VCaP (cell line): ENCODE measurements around the gene CDC6.

Experiments used
- H3K27ac ChIP-seq: fragments of 450-650 bp; 2 replicates; pipeline ENCODE4 v1.5.1; 2017
- TF ChIP-seq, protein P1 (sequence below): fragments of 450-650 bp; conservative IDR thresholded peaks from 2 replicates; pipeline ENCODE4 v1.5.1; 2017; ENCODE audit warnings: mild to moderate bottlenecking, moderate library complexity

CDC6 gene

DNA sequence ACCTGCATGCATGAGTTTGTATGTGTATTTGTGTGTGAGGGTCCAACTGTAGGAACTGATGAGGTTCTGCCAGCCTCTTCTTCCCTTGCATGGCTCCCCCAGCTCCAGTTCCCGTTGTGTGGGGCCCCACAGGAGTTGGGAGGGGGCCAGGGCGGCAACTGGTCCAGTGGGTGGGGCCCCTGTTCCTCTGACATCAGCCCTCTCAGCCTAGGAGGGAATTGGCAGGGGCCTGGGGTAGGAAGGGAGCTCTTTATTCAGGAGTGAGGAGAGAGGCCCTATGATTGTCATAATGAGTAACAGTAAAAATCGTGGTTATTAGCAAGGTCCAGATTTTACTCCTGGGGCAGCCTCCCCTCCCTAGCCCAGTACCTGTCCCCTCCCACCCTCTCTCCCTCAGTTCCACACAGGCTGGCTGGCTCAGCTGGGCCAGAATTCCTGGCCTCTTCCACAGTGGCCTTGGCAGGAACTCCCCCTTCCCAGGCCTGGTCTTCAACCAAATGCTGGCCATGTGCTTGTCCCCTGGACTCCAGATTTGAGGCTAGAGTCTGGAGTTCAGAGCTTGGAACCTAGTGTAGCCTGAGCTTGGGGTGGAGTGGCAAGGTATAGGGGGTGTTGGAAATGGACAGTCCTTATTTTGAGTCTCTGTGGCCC lies 40.2 kb downstream of the CDC6 start:
- TF ChIP-seq, protein P1, sequence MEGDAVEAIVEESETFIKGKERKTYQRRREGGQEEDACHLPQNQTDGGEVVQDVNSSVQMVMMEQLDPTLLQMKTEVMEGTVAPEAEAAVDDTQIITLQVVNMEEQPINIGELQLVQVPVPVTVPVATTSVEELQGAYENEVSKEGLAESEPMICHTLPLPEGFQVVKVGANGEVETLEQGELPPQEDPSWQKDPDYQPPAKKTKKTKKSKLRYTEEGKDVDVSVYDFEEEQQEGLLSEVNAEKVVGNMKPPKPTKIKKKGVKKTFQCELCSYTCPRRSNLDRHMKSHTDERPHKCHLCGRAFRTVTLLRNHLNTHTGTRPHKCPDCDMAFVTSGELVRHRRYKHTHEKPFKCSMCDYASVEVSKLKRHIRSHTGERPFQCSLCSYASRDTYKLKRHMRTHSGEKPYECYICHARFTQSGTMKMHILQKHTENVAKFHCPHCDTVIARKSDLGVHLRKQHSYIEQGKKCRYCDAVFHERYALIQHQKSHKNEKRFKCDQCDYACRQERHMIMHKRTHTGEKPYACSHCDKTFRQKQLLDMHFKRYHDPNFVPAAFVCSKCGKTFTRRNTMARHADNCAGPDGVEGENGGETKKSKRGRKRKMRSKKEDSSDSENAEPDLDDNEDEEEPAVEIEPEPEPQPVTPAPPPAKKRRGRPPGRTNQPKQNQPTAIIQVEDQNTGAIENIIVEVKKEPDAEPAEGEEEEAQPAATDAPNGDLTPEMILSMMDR: no peak
- H3K27ac ChIP-seq: no peak overlapping the region

DNA sequence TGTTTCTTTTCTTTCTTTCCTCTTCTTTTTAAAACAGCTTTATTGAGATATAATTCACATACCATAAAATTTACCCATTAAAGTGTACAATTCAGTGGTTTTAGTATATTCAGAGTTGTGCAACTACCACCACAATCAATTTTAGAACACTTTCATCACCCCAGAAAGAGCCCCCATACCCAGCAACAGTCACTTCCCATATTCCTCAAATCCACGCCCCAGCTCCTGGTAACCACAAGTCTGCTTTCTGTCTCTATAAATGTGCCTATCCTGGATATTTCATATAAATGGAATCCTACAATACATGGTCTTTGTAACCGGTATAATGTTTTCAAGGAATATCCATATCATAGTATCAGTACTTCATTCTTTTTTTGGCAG lies 40.7 kb downstream of the CDC6 start:
- TF ChIP-seq, protein P1: no peak
- no peak overlapping the region for H3K27ac ChIP-seq

DNA sequence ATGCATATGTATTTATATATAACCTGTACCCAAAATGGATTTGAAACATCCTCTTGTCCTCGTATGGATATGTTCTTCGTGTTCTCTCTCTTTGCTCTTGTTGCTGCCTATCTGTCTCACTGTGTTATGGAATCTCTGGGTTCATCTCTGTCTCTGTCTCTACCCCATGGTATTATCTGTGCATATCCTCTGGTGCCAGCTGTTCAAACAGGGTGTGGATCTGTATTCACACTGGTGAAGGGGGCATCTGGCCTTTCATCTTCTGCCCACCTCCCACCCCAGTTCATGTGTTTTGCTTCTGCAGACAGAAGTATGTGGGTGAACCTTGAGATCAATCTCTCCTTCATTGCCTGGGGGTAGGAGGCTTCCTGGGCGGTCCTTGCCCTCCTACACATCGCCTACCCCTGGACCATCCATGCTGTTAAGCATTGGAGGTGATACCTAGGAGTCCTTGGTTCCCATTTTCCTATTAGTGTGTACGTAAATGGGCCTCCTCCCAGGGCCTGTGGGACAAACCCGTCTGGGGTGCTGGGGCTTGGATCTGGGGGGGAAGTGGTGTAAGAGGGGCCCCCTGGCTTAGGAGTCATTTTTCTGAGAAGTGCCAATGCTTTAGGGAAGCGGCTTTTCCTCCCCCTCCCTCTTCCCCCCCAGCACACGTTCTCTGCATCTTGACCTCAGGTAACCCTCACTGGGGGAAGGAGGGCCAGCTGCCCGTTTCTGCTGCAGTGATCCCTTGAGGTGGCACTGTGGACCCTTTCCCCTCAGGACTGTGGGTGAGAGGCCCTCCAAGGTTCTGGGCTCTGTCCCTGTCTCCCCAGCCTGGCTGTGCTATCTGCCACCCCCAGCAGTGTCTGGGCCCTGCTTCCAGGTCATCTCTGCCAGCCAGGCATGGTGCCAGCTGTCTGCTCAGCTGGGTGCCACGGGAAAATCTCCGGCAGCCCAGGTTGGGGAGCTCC lies 42.4 kb downstream of the CDC6 start:
- peak overlapping the region; percentile 61 for H3K27ac ChIP-seq
- TF ChIP-seq, protein P1: no peak

DNA sequence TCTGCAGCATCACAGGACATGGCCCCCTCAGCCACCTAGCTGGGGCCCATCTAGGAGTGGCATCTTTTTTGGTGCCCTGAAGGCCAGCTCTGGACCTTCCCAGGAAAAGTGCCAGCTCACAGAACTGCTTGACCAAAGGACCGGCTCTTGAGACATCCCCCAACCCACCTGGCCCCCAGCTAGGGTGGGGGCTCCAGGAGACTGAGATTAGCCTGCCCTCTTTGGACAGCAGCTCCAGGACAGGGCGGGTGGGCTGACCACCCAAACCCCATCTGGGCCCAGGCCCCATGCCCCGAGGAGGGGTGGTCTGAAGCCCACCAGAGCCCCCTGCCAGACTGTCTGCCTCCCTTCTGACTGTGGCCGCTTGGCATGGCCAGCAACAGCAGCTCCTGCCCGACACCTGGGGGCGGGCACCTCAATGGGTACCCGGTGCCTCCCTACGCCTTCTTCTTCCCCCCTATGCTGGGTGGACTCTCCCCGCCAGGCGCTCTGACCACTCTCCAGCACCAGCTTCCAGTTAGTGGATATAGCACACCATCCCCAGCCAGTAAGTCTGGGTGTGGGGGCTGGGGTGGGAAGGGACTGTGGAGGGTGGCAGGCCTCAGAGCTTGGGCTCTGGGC lies 43.3 kb downstream of the CDC6 start:
- TF ChIP-seq, protein P1: no peak
- peak overlapping the region; percentile 61 for H3K27ac ChIP-seq

DNA sequence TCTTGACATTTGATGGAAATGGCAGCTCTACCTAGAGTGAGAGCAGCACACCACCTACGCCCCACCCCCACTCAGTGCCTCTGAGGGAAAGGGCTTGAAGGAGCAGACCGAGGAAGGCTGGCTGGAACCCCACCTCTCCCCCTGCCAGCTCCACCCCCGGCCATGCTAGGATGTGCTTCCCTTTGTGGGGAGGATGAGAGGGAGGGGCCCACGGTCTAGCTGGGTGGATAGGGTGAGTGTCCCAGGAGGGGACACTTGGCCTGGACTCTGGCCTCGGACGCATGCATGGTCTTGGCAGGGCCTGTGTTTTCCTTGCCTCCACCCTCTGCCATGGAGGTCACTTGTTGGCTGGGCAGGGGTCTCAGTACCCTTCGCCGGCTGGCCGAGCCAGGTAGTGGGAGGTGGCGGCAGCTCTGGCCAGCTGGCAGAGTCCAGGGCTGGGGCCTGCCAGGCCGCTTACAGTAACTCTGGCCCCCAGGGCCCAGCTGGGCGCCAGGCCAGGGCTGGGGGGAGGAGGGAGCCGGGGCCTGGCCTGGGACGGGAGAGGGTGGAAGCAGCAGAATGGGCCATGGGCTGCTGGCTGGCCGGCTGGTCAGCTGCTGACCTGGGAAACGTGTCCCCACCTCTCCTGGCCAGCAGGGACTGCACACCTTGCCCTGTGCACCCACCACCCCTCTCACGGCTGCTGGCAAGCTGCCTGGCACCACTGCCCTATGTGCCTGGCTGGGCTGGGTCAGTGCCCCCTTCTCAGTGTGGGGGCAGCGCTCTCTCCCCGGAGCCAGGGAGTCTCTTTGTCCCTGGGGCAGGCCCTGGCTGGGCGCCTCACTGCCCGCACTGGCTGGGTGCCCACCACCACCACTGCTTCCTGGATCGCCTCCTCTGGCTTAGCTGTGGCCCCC lies 44.3 kb downstream of the CDC6 start:
- peak overlapping the region; percentile 61 for H3K27ac ChIP-seq
- TF ChIP-seq, protein P1: no peak

DNA sequence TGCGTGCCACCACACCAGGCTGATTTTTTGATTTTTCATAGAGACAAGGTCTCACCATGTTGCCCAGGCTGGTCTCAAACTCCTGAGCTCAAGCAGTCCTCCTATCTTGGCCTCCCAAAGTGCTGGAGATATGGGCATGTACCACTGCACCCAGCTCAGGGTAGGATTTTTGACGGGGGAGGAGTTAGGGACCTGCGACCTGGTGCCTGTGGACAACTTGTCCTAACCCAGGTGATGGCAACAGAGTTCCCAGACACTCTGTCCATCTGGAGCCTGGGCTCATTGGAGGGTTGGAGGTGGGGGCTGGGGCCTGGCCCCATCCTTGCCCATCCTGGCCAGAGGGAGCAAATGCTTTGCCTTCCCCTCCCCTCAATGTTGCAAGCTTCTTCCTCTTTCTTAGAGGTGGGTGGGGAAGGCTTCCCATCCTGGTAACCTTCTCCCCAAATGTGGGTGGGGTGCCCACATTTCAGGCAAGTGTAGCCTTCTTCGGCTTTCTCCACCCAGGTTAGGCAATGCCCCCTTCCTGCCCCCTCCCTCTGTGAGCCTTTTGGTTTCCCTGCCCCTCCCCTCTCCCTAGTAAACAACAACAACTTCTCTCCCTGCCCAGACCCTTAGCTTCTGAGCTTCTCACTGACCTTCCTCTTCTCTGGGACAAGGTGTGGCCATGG lies 46.2 kb downstream of the CDC6 start:
- TF ChIP-seq, protein P1: no peak
- H3K27ac ChIP-seq: no peak overlapping the region; the same call in 1 of the 2 replicates
